Measurements from ENCODE around the gene SPATA9. TPM values are rescaled to one million over a fixed set of nuclear protein-coding genes. Genes with fewer than 3 reads are reported as not detected.
A peak's percentile ranks its signal among the peaks of the same experiment; 100 is the strongest.

The SPATA9 gene
- total RNA-seq, 1 experiment from 2014 or later = 0.34 TPM

DNA sequence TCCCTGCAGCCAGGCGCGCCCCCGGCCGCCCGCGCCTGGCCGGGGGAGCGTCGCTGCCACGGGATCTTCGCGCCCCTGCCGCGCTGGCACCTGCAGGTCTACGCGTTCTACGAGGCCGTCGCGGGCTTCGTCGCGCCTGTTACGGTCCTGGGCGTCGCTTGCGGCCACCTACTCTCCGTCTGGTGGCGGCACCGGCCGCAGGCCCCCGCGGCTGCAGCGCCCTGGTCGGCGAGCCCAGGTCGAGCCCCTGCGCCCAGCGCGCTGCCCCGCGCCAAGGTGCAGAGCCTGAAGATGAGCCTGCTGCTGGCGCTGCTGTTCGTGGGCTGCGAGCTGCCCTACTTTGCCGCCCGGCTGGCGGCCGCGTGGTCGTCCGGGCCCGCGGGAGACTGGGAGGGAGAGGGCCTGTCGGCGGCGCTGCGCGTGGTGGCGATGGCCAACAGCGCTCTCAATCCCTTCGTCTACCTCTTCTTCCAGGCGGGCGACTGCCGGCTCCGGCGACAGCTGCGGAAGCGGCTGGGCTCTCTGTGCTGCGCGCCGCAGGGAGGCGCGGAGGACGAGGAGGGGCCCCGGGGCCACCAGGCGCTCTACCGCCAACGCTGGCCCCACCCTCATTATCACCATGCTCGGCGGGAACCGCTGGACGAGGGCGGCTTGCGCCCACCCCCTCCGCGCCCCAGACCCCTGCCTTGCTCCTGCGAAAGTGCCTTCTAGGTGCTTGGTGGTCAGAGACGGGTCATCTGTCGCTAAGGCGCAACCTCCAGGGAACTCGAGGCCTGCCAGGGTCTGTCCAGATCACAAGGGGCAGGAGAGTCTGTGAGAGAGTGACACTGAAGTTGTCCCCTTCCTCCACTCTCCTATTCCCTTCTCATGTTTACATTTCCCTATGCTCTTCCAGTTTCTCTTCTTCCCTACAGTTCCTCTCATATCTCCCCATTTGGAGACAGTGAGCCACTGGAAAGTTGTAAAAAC is 61.6 kb downstream of the SPATA9 start:
- Mint-ChIP-seq H3K4me3 (ENCODE audit: unreplicated experiment) (peak overlapping the region; percentile 73), H3K9me3 (ENCODE audit: unreplicated experiment) (no peaks in the 10 kb centered on the region), H3K27ac (ENCODE audit: unreplicated experiment) (peak overlapping the region; percentile 30), H3K36me3 (ENCODE audit: insufficient read depth, unreplicated experiment) (no peaks in the 10 kb centered on the region), H3K4me1 (ENCODE audit: low read depth, unreplicated experiment) (no peaks in the 10 kb centered on the region), H3K27me3 (ENCODE audit: insufficient read depth, unreplicated experiment) (peaks cover 13% of the 10 kb centered on the region)
- TF ChIP-seq, protein P1, sequence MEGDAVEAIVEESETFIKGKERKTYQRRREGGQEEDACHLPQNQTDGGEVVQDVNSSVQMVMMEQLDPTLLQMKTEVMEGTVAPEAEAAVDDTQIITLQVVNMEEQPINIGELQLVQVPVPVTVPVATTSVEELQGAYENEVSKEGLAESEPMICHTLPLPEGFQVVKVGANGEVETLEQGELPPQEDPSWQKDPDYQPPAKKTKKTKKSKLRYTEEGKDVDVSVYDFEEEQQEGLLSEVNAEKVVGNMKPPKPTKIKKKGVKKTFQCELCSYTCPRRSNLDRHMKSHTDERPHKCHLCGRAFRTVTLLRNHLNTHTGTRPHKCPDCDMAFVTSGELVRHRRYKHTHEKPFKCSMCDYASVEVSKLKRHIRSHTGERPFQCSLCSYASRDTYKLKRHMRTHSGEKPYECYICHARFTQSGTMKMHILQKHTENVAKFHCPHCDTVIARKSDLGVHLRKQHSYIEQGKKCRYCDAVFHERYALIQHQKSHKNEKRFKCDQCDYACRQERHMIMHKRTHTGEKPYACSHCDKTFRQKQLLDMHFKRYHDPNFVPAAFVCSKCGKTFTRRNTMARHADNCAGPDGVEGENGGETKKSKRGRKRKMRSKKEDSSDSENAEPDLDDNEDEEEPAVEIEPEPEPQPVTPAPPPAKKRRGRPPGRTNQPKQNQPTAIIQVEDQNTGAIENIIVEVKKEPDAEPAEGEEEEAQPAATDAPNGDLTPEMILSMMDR (IDR thresholded peaks at IDR 0.05; ENCODE audit: insufficient read depth in 1 of 2, low read depth in 1 of 2, low read length in 1 of 2, severe bottlenecking in 1 of 2, unreplicated experiment in 1 of 2) = no peak
- H3K4me1 ChIP-seq = no peaks in the 10 kb centered on the region
- ChIA-PET CTCF (no interaction called here), POLR2A (interaction anchor here (0.6 kb wide), 2 partner anchors 20 to 1535 kb away, joined by 3 to 11 read pairs; no protein-coding TSS in a partner anchor)
- peak overlapping the region; percentile 78 for H3K4me3 ChIP-seq (ENCODE audit: low read depth, low read length)
- intact Hi-C loops (cut with micrococcal nuclease; ENCODE audit: unreplicated experiment) = loop anchor here (1.0 kb wide), 1 partner anchor 66 kb away; the partner anchor contains the start of gene ARSK
- H3K9me3 ChIP-seq = no peaks in the 10 kb centered on the region
- H3K27me3 ChIP-seq (replicated peaks; ENCODE audit: control insufficient read depth, insufficient read depth, low read length) = no peaks in the 10 kb centered on the region
- peak; percentile 61 to 70 for DNase-seq
- H3K36me3 ChIP-seq (ENCODE audit: control insufficient read depth, insufficient read depth, low read length) = no peaks in the 10 kb centered on the region
- BruUV-seq (replicated peaks) = no TSS peak

DNA sequence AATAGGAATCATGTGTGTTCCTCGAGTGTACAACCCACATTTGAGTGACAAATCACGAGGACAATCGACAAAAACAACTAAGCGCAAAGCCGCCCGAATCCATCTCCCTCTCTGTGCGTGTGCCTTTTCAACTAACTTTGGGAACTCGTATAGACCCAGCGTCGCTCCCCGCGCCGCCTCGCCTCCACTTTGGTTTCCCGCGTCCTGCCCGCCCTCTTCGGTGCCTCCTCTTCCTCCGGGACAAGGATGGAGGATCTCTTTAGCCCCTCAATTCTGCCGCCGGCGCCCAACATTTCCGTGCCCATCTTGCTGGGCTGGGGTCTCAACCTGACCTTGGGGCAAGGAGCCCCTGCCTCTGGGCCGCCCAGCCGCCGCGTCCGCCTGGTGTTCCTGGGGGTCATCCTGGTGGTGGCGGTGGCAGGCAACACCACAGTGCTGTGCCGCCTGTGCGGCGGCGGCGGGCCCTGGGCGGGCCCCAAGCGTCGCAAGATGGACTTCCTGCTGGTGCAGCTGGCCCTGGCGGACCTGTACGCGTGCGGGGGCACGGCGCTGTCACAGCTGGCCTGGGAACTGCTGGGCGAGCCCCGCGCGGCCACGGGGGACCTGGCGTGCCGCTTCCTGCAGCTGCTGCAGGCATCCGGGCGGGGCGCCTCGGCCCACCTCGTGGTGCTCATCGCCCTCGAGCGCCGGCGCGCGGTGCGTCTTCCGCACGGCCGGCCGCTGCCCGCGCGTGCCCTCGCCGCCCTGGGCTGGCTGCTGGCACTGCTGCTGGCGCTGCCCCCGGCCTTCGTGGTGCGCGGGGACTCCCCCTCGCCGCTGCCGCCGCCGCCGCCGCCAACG is 62.5 kb downstream of the SPATA9 start, which contains the start of gene GPR150:
GPR150 (plus strand) TSS at position 58 of the 840 bp plus-strand sequence; CDS start at position 247, 189 bp downstream.
- CTCF ChIA-PET = no interaction called here
- H3K9me3 Mint-ChIP-seq (ENCODE audit: unreplicated experiment) = no peaks in the 10 kb centered on the region
- DNase-seq = peak; percentile 69 to 80
- TF ChIP-seq, protein P1 (IDR thresholded peaks at IDR 0.05; ENCODE audit: insufficient read depth in 1 of 2, low read depth in 1 of 2, low read length in 1 of 2, severe bottlenecking in 1 of 2, unreplicated experiment in 1 of 2) = peak in 1 of 2 experiments; percentile 3
- H3K36me3 Mint-ChIP-seq (ENCODE audit: insufficient read depth, unreplicated experiment) = no peaks in the 10 kb centered on the region
- H3K4me1 Mint-ChIP-seq (ENCODE audit: low read depth, unreplicated experiment) = no peaks in the 10 kb centered on the region
- Histone ChIP-seq H3K27me3 (replicated peaks; ENCODE audit: control insufficient read depth, insufficient read depth, low read length) (no peaks in the 10 kb centered on the region), H3K36me3 (ENCODE audit: control insufficient read depth, insufficient read depth, low read length) (no peaks in the 10 kb centered on the region), H3K9me3 (no peaks in the 10 kb centered on the region), H3K4me3 (ENCODE audit: low read depth, low read length) (peak within 1 kb of the TSS; percentile 78), H3K4me1 (no peaks in the 10 kb centered on the region)
- BruUV-seq (replicated peaks) = no TSS peak
- POLR2A ChIA-PET = interaction anchor here (0.6 kb wide), 1 partner anchor 1536 kb away, joined by 11 read pairs; no protein-coding TSS in a partner anchor
- peak within 1 kb of the TSS; percentile 73 for H3K4me3 Mint-ChIP-seq (ENCODE audit: unreplicated experiment)
- peak within 1 kb of the TSS; percentile 6 for H3K27ac Mint-ChIP-seq (ENCODE audit: unreplicated experiment)
- H3K27me3 Mint-ChIP-seq (ENCODE audit: insufficient read depth, unreplicated experiment) = peaks cover 11% of the 10 kb centered on the region
- intact Hi-C loops (cut with micrococcal nuclease; ENCODE audit: unreplicated experiment) = loop anchor here (1.0 kb wide), 1 partner anchor 65 kb away; the partner anchor contains the start of gene ARSK

Measured in Caco-2 (cell line).